ENCODE data around the gene USP11.
A peak's percentile ranks its signal among the peaks of the same experiment; 100 is the strongest.

GRCh38 chrX:47218280-47218919 is 14.4 kb upstream of the USP11 start, which contains the start of gene CDK16:
- TF ChIP-seq POLR2A (IDR thresholded peaks at IDR 0.05; ENCODE audit: low read length) (peak; percentile 91), GATA1 (IDR thresholded peaks at IDR 0.05; ENCODE audit: low read depth, low read length) (no peak)

Data from erythroblast (primary cell).